Fibroblast of pulmonary artery (primary cell): ENCODE results near the gene AMOT.

Experiments used
- DNase-seq: peaks from one replicate; pipeline ENCODE4 v3.0.0-alpha.2; 2010; ENCODE audit warnings: low read depth
- H3K4me3 ChIP-seq: replicated peaks from 2 replicates; pipeline ENCODE4 v1.5.1; 2011; ENCODE audit warnings: low read depth, mild to moderate bottlenecking, control low read depth, low read length, moderate library complexity
- CTCF ChIP-seq: IDR thresholded peaks from 2 replicates; pipeline ENCODE4 v1.5.1; 2011; ENCODE audit warnings: mild to moderate bottlenecking, control low read depth, low read length, inconsistent platforms; ENCODE audit errors: missing control alignments

The AMOT gene

DNA sequence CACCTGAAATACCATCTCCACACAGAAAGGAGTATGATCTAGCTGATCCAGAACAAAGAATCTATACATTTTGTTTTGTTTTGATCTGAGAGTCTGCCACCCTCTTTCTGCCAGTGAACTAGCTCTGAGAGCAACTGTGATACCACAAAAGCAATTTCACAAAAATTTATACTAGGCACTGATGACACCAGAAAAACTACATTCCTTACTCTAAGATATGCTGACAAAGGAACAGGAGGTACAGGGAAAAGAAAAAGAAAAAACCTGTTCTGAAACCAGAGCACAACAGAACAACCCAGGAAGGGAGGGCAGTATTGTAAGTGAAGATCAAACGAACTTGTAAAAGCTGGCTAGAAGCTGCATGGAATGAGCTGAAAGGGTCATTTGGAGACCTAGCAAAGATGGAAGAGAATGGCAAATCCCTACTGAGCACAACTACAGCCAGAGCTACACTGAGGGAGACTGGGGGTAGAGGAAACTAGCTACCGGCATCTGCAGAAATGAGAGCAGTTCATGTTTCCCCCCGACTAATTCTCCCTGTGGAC is 31.9 kb downstream of the AMOT start:
- DNase-seq, result no peak
- no peak for TF ChIP-seq CTCF
- no peak overlapping the region for H3K4me3 ChIP-seq

- DNase-seq, result no peak
- no peak for TF ChIP-seq CTCF
These were observed 32.6 kb downstream of the AMOT start for GRCh38 chrX:112808007-112808406.

DNA sequence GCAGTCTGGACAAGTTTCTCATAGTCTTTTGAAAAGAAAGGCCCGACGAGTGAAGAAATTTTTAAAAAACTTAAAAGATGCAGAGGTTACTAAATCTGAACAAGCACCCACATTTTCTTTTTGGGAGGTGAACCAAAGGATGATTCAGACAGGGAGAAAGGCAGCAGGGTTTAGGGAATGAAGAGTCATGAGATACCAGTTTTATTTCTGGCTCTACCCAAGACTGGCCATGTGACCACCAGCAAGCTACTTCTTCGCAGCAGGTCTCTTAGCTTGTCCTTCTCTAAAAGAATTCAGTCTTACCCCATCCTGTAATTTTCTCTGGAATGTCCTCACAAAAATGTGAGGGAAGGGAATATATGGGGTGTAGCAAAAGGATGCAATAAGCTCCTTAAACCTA is 37.6 kb downstream of the AMOT start:
- TF ChIP-seq CTCF, result no peak
- H3K4me3 ChIP-seq, result no peak overlapping the region
- no peak for DNase-seq

More at GRCh38 chrX:112808007-112808406, 32.6 kb downstream of the AMOT start:
- H3K4me3 ChIP-seq, result no peak overlapping the region

DNA sequence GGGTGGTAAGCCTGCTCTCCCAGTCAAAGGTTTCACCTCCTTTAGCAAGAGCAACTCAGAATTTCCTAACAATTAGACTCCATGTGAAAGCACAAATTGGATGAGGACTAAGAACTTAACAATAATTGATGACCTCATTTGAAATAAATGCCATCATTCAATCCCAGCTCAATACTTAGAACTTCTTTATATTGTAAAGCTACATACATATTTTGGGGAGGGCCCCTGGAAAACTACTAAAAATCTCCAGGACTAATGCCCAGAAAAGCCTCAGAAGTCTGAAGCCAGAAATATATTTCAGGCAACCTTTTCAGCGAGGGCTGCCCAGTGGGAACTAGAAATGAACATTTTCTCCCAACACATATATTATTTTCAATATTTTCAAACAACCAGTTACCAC is 38.1 kb downstream of the AMOT start:
- H3K4me3 ChIP-seq, result no peak overlapping the region
- TF ChIP-seq CTCF, result no peak
- no peak for DNase-seq

GRCh38 chrX:112800971-112801775 is 39.5 kb downstream of the AMOT start:
- H3K4me3 ChIP-seq, result no peak overlapping the region
- DNase-seq, result no peak
- no peak for TF ChIP-seq CTCF

DNA sequence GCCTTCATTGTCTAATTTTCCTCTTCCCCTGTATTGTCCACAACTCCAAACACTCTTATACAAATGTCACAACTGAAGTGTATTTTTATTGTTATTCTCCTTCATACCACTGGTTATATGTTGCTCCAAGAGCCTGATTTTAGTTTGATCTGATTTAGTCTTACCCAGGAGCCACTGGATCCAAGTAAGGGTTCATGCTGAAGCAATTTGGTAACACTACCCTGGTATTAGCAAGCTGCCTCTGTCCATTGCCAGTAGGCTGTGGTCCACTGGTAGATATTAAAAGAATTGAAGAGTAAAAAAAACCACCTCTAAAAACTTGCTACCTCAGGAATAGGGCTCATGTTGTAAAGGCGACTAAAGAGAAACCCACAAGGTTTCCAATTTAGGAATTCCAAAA is 41.2 kb downstream of the AMOT start:
- no peak for TF ChIP-seq CTCF

GRCh38 chrX:112798736-112799135 is 41.9 kb downstream of the AMOT start:
- H3K4me3 ChIP-seq, result no peak overlapping the region
- no peak for DNase-seq
- no peak for TF ChIP-seq CTCF

More for the DNA sequence above, 41.2 kb downstream of the AMOT start:
- H3K4me3 ChIP-seq, result no peak overlapping the region
- DNase-seq, result no peak
